Inflammatory macrophage (primary cell): ENCODE measurements around the gene FUZ.

Source experiments
- DNase-seq, 2 donors: peaks; one replicate each; pipeline ENCODE4 v3.0.0-alpha.2; 2020 to 2022

Gene FUZ

DNA sequence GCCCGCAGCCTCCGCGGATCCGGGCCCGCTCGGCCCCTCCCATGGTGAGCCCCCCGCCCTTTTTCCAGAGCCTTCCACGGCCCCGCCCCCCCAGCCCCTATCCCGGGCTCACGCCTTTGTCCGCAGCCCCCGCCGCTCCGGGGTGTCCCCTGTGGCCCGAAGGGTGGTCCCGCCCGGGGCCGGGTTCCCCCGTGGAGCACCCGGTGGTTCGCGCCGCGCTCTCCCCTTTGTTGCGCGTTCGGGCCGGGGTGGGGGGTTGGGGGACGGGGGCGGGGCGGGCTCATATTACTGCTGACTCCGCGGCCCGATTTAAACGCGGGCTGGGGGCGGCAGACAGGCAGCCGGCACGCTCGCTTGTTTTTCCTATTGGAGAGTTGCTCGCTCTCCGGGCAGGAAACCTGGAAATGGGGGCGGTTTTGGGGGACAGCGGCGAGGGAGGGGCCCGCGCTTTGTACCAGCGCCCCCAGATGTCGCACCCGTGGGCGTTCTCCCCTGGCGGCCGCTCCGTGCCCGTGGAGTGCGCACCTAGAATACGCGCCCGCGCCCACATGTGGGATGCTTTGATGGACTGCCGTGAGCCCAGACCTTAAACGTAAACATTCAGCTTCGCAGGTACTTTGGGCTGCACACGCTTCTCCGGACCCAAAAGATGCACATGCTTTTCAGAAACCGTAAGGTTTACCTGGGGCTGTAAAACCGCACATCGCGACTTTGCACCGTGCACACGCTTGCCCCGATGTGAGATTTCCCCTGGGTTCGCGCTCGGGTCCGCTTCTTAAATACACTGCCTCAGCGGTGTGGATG is 38.6 kb upstream of the FUZ start:
- DNase-seq, result no peak

GRCh38 chr19:49850487-49851342 is 37.6 kb upstream of the FUZ start, which contains the start of gene PTOV1:
Gene PTOV1, plus strand, starts transcription at chr19:49851159.
- DNase-seq, result peak; percentile 93 to 95

GRCh38 chr19:49850221-49850486 is 37.1 kb upstream of the FUZ start:
- no peak for DNase-seq

DNA sequence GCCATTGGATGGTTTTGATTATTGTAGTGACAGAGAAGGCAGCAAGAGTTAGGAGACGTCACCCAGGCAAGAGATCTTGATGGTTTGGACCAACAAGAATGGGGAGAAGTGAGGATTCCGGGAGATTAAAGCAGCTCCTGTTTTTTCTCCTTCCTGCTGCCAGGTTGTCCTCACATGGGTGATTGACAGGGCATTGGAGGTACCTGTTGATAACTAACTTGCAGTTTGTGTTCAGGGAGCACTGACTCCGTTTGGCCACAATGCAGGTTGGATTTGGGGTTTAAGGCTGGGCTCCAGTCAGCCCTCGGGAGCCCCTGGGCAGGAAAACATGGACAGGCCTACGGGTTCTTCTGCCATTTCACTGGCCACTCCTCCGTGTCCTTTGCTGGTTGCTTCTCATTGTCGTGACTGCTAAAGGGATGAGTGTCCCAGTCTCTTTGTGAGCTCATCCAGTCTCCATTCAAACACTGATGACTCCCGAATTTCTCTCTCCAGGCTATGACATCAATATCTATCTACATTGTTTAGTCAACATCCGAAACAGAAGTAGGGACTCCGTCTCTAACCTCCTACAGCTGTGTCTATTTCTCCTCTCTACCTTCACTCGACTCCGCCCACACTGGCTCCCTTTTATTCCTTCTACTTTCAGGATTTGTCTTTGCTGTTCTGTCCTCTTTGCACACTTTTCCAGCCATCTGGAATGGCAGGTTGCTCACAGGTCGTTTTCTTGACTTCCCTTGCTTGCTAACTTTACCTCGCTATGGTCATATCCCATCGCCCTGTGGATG is 36.5 kb upstream of the FUZ start:
- no peak for DNase-seq

- no peak for DNase-seq
These were observed 35.8 kb upstream of the FUZ start for GRCh38 chr19:49848938-49849337.

DNA sequence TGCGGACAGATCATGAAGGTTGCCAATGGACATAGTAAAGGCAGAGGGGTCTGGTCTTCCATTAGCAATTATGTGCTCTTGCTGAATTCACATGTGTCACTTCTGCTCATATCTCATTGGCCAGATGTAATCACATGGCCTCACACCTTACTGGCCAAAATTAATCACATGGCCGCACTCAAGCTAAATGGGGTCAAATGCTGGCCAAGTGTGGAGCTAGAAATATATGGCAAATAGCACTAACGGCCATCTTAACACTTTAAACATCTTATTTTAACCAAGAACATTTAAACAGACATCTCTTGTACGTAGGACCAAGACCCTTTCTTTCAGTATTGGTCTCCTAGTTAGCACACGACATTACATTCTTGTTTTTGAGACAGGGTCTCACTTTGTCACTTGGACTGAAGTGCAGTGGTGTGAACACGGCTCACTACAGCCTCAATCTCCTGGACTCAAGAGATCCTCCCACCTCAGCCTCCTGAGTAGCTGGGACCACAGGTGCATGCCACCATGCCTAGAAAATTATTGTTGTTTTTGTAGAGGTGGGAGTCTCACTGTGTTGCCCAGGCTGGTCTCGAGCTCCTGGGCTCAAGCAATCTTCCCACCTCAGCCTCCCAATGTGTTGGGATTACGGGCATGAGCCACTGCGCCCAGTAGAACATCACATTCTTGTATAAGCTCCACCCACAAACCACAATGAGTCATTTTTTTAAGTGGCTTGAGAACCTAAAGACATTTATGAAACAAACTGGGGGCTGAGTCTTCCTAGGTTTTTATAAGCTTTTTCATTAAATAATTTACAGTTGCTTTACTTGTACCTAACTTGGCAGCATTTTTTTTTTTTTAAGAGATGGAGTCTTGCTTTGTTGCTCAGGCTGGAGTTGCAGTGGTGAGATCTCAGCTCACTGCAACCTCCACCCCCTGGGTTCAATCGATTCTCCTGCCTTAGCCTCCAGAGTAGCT is 34.9 kb upstream of the FUZ start:
- peak; percentile 72 to 74 for DNase-seq

DNA sequence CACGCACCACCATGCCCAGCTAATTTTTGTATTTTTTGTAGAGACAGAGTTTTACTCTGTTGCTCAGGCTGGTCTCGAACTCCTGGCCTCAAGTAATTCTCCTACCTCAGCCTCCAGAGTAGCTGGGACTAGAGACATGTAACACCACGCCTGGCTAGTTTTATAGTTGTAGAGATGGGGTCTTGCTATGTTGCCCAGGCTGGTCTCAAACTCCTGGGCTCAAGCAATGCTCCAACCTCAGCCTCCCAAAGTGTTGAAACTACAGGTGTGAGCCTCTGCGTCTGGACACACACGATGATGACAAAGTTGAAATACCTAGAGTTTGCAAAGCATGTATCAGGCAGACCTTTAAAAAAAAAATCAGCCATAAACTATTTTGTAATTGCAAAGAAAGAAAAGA is 33.3 kb upstream of the FUZ start:
- DNase-seq, result no peak

GRCh38 chr19:49845414-49845813 is 32.3 kb upstream of the FUZ start:
- DNase-seq, result no peak

DNA sequence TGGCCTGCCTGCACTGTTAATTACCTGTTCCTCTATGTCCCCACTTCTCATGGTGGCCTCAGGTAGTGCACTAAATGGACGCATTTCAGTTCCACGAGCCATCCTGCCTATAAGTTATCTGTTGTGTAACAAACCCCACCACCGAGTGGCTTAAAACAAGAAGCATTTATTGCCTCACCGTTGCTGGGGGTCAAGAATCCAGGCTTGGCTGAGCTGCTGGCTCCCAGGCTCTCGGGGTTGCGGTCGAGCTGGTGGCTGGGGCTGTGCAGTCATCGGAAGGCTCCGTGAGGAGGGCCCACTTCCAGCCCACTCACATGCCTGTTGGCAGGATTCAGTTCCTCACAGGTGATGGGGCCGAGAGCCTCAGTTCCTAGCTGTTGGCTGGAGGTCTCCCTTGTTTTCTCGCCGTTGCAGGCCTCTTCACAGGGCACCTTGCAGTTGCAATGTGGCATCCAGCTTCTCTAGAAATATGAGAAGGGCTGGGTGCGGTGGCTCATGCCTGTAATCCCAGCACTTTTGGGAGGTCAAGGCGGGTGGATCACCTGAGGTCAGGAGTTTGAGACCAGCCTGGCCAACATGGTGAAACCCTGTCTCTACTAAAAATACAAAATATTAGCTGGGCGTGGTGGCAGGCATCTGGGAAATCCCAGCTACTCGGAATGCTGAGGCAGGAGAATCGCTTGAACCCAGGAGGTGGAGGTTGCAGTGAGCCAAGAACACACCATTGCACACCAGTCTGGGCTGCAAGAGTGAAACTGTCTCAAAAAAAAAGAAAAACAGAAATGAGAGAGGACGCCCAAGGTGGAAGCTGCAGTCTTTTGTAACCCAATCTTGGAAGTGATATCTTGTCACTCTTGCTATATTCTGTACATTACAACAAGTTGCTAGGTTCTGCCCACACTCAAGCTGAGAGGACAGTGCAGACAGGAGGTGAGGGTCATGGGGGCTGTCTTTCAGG is 31.3 kb upstream of the FUZ start:
- peak; percentile 36 to 54 for DNase-seq

DNA sequence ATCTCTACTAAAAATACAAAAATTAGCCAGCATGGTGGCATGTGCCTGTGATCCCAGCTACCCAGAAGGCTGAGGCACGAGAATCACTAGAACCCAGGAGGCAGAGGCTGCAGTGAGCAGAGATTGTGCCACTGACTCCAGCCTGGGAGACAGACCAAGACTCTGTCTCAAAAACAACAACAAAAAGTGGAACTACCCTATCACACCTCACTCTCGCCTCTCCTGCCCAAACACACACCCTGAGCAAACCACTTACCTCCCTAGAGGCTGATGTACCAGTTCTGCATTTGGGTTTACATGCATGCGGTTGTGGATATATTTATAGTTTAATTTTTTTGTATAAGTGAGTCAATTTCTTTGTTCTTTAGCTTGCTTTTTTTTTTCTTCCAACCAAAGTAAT is 30.2 kb upstream of the FUZ start:
- DNase-seq, result no peak

DNA sequence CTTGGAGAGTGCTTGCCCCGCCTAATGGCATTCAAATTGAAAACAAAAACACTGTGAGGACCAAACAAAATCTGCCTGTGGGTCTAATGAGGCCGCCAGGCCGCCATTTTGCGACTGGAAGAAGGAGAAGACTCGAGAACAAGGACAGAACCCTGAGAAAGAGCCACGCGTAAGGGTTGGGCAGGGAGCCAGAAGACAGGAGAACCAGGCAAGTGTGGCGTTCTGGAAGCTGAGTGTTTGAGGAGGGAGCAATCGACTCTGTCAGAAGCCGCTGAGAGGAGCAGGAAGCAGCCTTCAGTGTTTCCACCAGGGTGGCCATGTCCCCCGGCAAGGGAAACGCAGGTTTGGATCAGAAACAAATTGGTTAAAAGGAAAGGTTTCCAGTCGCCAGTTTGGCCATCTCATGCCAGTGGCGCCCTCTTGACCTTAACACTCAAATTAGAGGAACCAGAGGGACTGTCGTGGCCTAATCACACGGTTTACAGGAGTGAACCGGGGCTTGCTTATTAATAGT is 27.7 kb upstream of the FUZ start:
- no peak for DNase-seq

GRCh38 chr19:49840321-49840720 is 27.2 kb upstream of the FUZ start:
- no peak for DNase-seq

GRCh38 chr19:49839713-49840112 is 26.6 kb upstream of the FUZ start:
- no peak for DNase-seq

DNA sequence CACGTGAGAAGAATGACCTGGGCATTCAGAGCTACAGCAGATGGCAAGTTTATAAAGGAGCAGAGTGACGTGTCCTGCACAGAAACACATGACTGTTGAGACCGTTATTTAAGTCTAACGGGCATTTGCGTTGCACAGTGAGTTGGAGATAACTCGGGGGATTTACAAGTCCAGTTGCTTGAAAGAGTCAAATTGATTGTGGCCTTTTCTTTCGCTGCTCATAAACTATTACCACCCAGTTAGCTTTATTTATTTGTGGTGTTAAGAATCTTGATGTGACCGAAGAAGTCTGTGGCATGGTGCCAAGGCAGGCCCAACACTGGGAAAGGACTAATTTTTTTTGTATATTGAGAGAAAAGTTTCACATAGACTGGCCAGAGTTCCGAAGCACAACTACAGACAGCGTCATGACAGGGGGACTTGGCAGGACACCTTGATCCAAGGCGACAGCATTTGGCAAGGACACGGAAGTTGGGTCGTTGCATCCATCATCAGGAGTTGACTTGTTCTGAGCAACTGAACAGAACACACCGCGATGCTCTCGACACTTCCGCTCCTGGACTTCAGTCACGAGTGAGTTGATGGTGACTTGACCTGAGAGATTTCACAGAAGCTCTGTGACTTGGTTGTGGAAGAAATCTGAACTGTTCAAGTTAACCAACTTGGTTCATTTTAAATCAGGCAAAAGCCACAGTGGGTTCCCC is 25.9 kb upstream of the FUZ start:
- no peak for DNase-seq

DNA sequence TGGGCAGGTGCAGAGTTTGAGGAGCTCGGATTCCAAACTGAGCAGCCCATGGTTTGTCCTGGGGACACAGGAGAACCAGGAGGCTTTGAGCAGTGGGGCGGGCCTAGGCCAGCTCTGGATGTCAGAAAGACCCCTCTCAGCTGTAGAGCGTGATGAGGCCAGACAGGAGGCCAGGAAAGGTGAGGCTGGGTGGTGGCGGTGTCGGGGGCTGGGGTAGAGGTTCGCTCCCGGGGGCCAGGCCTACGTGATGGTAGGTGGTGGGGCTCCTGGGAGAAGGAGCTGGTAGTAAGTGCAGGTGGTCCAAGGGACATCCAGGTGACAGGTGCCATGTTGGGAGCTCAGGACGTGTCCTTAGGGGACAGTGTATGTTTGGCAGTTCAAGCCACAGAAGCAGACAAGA is 24.3 kb upstream of the FUZ start:
- DNase-seq, result no peak

GRCh38 chr19:49837009-49837310 is 23.9 kb upstream of the FUZ start:
- no peak for DNase-seq

GRCh38 chr19:49836176-49837008 is 23.3 kb upstream of the FUZ start:
- DNase-seq, result no peak

- no peak for DNase-seq
These were observed 22.5 kb upstream of the FUZ start for GRCh38 chr19:49835562-49835961.

- DNase-seq, result no peak
These were observed 20.5 kb upstream of the FUZ start for GRCh38 chr19:49833599-49833998.
